Transverse colon (tissue), 3 donors: ENCODE results near the gene EHD3.

Experiments used
- POLR2A ChIP-seq: fragments of 450-650 bp; IDR thresholded peaks from one replicate; pipeline ENCODE4 v1.6.1; 2016; ENCODE audit warnings: antibody characterized with exemption, mild to moderate bottlenecking, moderate library complexity
- TF ChIP-seq, protein P1 (sequence below), 5 experiments: fragments of 200-600 bp in 3 of 5; fragments of 450-650 bp in 2 of 5; sonication (generic) in 3 of 5; IDR thresholded peaks; 1 replicate in 2 of 5; 2 replicates in 3 of 5; pipeline ENCODE4 v1.5.1; 2016 to 2017; ENCODE audit warnings: antibody characterized with exemption in 5 of 5, inconsistent platforms in 3 of 5, mild to moderate bottlenecking in 2 of 5, moderate library complexity in 1 of 5

DNA sequence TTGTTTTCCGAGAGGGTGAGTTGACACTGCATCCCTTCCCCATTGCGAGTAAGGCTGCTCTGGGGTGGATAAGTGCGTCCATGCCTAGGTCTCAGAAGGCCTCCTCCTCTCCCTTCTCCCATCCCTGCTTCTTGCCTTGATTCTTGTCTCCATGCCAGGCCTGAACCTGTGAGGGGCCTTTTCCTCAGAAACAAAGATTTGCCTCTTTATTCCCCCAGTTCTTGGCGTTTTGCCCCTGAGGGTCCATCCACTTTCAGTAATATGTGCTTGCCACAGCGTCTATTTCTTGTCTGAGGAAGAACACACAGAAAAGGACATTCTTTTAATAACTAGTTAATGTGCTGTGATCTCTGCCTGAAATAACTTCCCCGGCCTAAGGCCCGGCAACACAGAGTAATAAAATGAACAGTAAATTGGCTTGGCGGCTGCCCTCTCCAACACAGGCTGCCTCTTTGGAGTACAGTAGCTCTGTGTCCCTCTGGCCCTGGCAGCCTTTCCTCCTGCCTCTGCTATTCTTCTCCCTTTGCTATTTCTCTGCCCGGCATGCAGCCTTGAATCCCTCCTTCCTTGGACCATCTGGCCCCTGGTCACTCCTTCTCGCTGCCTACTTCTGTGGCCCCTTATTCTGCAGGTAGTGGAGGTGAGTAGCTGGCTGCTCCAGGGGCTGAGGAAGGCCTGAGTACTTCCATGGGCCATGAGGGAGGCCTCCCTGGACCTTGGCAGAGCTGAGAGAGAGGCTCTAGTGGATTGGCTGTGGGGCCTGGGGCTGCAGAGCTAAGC, 4.4 kb downstream of the EHD3 start:
- TF ChIP-seq POLR2A: no peak
- TF ChIP-seq, protein P1, sequence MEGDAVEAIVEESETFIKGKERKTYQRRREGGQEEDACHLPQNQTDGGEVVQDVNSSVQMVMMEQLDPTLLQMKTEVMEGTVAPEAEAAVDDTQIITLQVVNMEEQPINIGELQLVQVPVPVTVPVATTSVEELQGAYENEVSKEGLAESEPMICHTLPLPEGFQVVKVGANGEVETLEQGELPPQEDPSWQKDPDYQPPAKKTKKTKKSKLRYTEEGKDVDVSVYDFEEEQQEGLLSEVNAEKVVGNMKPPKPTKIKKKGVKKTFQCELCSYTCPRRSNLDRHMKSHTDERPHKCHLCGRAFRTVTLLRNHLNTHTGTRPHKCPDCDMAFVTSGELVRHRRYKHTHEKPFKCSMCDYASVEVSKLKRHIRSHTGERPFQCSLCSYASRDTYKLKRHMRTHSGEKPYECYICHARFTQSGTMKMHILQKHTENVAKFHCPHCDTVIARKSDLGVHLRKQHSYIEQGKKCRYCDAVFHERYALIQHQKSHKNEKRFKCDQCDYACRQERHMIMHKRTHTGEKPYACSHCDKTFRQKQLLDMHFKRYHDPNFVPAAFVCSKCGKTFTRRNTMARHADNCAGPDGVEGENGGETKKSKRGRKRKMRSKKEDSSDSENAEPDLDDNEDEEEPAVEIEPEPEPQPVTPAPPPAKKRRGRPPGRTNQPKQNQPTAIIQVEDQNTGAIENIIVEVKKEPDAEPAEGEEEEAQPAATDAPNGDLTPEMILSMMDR (IDR thresholded peaks at IDR 0.05): no peak
